Left renal pelvis (tissue), 4 donors: ENCODE measurements around the gene TMEM198. TPM values are rescaled to one million over a fixed set of nuclear protein-coding genes. Genes with fewer than 3 reads are reported as not detected.

Source experiments
- DNase-seq, 4 donors: peaks; one replicate each; pipeline ENCODE4 v3.0.0-alpha.2; 2013; ENCODE audit warnings: low read depth in 4 of 4, low spot score in 3 of 4
- polyA plus RNA-seq, 4 donors: library from polyadenylated mRNA; unstranded; fragments of 120-200 nt; gene quantifications; one replicate each; pipeline ENCODE4 v1.2.1, GENCODE V29; 2013; ENCODE audit not compliant: insufficient read length in 4 of 4

The TMEM198 gene
- polyA plus RNA-seq, 4 donors, result 2.5 to 3.7 (median 2.9) TPM

DNA sequence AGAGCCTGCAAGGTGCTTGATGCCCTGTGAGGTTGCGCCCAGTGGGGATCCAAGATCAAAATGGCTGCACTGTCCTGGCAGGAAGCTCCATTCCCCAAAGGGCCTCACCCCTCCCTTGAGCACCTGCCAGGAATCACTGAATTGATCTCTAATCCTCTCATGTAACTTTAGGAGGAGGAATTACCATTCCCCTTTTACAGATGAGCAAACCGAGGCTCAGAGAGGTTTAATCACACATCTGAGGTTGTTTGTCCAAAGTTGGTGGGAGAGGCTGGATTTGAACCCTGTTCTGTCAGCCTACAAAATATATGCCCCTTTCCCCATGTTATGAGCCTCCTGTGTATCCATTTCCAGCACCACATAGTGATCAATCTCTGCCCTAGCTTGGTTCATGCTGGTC lies 19.0 kb upstream of the TMEM198 start:
- no peak for DNase-seq

- no peak for DNase-seq
Measured at GRCh38 chr2:219525533-219526232, 18.1 kb upstream of the TMEM198 start.

- DNase-seq, result no peak
Measured at GRCh38 chr2:219526320-219527075, 17.3 kb upstream of the TMEM198 start.

- no peak for DNase-seq
Measured at GRCh38 chr2:219527076-219527394, 16.8 kb upstream of the TMEM198 start.

- no peak for DNase-seq
Measured at GRCh38 chr2:219527472-219527871, 16.4 kb upstream of the TMEM198 start.

GRCh38 chr2:219530048-219530963 lies 13.5 kb upstream of the TMEM198 start:
- peak in 1 of 4 donors; percentile 74 for DNase-seq

GRCh38 chr2:219531639-219532377 lies 12.0 kb upstream of the TMEM198 start:
- DNase-seq, result no peak

GRCh38 chr2:219532378-219532649 lies 11.5 kb upstream of the TMEM198 start:
- no peak for DNase-seq

DNA sequence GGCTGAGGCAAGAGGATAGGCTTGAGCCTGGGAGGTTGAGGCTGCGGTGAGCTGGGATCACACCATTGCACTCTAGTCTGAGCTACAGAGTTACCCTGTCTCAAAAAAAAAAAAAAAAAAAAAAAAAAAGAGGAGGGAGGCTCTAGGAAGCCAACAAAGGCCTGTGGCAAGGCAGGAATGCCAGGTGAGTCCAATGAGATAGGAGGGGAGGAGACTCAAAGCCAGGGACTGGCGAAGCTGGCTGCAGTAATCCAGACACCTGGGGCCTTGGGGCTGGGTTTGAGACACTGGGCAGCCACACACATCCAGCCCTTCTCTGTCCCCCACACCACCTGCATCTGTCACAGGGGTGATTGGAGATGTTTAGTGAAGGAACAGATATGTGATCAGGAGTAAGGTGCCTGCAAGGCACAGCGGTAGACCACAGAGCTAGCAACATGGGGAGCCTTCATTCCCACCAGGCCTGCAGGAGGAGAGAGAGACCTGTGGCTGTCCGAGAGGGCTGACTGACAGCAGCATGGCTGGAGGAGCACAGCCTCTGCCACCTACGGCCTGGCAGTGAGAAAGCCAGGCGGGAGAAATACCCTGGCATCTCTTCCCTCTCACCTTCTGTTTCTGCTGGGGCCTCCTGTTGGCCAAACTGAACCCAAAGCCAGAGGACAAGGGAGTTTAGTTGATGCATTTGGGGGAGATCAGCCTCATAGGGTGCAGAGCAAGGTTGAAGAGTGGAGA lies 9.7 kb upstream of the TMEM198 start:
- DNase-seq, result no peak

- no peak for DNase-seq
Measured at GRCh38 chr2:219536425-219536824, 7.4 kb upstream of the TMEM198 start.

DNA sequence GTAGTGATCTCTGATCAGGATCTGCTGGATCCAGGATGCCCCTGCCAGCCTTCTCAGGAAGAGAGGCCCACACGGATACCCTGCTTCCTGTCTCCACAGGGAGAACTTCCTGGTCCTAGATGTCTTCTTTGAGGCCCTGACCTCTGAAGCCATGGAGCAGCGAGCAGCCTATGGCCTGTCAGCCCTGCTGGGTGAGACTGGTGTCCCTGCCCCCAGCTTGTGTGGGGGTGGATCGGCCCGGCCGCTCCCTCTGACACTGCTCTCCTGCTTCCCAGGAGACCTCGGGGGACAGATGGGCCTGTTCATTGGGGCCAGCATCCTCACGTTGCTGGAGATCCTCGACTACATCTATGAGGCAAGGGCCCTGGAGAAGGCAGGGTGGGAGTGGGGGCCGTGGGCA lies 6.9 kb upstream of the TMEM198 start:
- DNase-seq, result no peak

GRCh38 chr2:219537657-219538488 lies 6.0 kb upstream of the TMEM198 start:
- no peak for DNase-seq

DNA sequence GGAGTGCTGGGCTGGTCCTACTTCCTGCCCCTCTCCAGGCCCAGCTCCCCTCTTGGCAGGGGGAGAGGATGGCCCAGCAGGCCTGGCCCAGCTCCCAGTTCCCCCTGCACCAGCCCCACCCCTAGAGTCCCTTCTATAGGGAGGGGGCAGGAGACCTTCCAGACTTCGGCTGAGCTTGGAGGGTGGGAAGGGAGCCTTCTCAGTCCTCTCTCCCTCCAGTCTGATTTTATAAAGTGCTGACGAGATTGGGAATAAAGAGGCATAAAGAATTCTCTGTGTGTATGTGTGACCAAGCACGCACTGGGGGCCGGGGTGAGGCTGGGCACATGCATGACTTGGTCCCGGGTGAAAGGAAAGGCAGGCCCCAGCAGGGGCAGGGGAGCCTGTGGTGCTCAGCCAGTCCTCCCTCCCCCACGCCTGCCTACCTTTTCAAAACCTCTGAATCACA lies 5.3 kb upstream of the TMEM198 start:
- no peak for DNase-seq

GRCh38 chr2:219538956-219539788 lies 4.7 kb upstream of the TMEM198 start:
- DNase-seq, result no peak

- no peak for DNase-seq
Measured at GRCh38 chr2:219539926-219540678, 3.7 kb upstream of the TMEM198 start.

GRCh38 chr2:219540784-219541504 lies 2.9 kb upstream of the TMEM198 start:
- DNase-seq, result no peak

DNA sequence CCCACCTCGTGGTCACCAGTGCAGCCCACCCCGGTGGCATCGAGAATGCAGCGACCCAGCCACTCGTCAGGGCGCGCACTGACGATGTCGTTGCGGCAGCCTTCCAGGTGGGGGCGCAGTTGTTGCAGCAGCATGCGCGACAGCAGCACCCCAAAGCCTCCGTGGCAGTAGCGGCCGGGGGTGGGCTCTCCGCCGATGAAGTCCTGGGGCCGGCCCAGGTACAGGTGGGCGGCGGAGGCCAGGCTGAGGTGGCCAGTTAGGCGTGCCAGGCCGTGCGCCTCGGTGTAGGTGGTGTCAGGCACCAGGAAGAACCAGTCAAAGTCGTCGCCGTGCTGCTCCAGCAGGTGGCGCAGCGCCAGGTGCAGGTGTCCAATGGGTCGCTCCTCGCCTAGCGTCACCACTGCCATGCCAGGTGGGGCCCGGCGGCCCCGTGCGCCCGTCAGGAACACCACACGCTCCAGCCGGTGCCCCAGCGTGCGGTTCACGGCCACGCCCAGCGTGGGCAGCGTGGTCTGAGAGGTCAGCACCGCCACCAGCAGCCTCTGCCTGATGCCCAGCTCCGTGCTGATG lies 2.1 kb upstream of the TMEM198 start:
- peak in 3 of 4 donors; percentile 67 to 75 (median 68) for DNase-seq
